Brain pericyte (primary cell): ENCODE results near the gene ACSL3.

Experiments
- DNase-seq: peaks from one replicate; pipeline ENCODE4 v3.0.0-alpha.2; 2012; ENCODE audit warnings: low read depth, low spot score

The ACSL3 gene

GRCh38 chr2:222879604-222879933, 18.7 kb downstream of the ACSL3 start:
- DNase-seq: no peak

DNA sequence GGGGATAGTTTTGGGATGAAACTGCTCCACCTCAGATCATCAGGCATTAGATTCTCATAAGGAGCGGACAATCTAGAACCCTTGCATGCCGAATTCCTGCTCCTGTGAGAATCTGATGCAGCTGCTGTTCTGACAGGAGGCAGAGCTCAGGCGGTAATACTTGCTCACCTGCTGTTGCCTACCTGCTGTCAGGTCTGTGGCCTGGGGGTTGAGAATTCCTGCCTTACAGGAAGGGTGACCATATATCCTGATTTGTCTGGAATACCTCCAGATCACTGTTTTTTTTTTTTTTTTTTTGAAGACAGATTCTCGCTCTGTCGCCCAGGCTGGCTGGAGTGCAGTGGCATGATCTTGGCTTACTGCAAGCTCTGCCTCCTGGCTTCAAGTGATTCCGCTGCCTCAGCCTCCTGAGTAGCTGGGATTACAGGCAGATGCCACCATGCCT, 21.7 kb downstream of the ACSL3 start:
- DNase-seq: no peak

- DNase-seq: no peak
Observed at GRCh38 chr2:222883420-222883819, 22.6 kb downstream of the ACSL3 start.

DNA sequence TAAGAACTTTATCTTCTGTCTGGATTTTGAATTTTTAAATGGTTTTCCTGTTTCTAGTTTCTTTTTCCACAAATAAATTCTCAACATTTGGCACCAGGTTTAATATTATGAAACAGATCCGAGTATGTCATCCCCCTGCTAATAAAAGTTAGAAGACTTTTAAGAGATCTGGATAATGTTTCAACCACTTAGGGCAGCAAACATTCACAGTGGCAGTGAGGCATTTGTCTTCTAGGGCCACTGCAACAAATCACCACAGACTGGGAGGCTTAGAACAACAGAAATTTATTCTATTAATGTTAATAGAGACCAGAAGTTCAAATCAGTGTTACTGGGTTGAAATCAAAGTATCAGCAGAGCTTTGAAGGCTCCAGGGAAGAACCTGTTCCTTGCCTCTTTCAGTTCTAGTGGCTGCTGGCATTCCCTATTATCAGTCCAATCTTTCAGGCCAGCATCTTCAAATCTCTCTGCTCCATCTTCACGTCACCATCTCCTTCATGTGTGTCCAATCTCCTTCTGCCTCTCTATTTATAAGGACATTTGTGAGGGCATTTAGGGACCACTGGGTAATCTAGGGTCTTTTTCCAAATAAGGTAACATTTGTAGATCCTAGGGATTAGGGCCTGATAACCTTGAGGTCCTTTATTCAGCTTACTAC, 23.4 kb downstream of the ACSL3 start:
- no peak for DNase-seq

DNA sequence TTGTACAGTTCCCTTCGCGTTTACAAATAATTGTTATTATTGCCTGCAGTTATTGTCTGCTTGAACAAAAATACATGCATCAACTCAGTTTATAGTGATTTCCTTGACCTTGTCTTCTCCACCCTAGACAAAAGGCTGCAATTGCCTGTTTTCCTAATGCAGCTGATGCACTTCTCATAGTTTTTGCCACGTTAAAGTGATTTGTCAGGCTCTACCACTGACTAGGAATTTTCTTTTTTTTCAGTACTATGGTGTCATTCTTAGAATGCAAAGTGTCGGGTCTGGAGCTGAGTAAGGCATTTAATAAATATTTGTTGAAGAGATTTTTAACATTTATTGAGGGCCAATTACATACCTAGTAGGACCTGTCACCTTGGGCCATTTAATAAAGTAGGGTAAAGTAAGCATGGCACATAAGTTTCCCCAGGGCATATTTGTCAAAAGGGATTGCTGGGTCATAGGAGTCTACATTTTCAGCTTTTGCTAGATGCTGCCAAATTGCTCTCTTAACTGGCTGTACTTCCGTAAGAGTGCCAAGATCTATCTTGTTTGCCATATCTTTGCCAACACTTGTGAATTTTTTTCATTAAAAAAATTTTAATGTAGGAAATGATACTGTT, 24.1 kb downstream of the ACSL3 start:
- DNase-seq: no peak

- DNase-seq: no peak
Observed at GRCh38 chr2:222887124-222887523, 26.3 kb downstream of the ACSL3 start.

DNA sequence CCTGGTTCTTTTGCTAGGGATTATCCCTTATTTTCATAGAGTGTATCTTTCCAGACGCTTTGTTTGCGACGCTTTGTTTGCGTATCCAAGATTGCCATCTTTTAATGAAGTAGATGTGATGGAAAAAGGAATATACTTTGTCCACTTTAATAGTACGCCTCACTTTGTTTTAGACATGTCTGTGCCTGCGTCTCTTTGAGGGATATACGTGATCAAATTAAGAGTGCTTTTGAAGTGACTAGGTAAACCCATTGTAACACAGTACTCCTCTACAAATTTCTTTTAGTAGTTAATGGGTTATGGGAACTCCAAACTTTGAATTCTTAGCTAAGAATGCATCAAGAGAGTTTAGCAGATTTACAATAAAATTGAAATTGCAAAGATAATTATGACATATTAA, 27.9 kb downstream of the ACSL3 start:
- DNase-seq: no peak

DNA sequence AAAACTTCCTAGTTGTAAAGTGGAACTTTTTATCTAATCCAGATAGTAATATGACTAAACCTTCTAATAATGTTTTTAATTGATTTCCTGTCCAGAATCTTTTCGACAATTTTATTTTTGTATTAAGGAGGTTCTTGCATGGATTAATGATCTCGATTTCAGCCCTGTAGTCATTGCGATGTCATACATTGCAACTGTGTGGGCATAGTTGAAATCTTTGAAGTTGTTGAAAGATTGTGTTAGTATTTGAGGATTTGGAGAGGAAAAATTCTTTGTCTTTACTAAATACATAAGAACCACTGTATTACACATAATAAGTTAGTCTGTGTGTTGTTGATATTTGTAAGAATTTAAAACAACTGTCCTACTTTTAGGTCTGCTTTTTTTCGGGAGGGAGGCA, 31.1 kb downstream of the ACSL3 start:
- no peak for DNase-seq

DNA sequence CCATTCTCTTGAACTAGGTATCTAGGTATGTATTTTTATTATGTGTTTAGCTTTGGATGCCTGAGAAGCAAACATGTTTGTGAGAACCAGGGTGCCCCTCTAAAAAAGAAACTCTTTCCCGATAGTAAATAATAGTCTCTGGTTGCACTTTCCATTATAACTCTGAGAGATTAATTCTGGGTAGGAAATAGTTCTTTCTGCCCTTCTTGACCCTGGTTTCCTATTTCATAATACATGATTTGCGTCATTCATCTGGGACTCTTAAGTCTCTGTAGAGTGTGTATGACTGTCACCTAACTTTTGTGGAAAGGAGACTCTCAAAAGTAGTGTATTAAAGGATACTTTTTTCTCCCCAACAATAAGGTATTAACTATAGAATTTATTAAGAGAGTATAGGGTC, 31.5 kb downstream of the ACSL3 start:
- no peak for DNase-seq

DNA sequence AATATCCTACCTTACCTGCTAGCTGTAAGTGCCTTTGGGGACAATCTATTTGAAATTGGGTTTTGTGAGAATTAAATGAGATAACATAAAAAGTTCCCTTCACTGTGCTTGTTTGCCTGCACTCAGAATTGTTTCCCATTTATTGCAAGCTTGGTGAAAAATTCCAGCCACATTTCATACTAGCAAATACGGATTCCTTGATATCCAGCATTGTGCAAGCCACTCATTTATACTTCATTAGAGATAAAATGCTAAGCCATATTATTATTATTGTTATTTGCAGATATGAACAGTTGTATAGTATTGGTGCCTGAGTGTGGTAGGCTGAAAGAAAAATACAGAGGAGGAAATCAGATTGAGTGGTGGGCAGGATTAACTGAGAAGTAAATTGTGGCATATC, 31.9 kb downstream of the ACSL3 start:
- no peak for DNase-seq

GRCh38 chr2:222893716-222894115, 32.9 kb downstream of the ACSL3 start:
- no peak for DNase-seq

DNA sequence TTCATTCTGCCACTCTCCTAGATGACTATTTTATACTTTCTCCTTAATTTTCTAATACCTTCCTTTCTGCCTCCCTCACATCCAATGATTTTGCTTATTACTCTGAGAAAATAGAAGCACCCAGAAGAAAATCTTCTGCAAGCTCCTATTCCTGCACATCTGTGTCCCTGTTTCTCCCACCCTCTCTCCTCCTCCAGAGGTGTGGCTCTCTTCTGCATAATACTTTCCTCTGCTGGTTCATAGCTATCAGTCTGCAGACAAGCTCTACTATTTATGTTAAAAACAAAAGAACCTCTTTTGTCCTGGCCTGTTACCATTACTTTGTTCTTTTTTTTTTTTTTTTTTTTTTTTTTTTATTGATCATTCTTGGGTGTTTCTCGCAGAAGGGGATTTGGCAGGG, 34.3 kb downstream of the ACSL3 start:
- DNase-seq: no peak

- no peak for DNase-seq
Observed at GRCh38 chr2:222897898-222898297, 37.1 kb downstream of the ACSL3 start.

- DNase-seq: no peak
Observed at GRCh38 chr2:222899413-222900181, 38.8 kb downstream of the ACSL3 start.

DNA sequence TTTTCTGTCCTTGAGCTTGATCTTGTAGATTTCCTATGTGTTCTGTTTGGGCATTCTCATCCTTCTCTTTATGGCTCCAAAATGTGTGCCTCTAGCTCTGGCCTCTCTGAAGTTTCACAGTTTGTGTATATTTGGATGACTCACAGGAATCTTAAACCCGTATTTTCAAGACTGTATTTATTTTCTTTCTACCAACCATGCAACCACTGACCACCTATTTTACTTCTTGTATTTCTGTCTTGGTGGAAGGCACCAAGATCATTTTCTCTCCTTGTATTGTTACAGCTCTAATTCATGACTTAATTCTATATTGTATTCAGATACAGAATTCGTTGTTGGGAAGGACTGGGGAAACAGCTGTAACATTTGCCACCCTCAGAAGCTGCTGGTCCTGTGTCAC, 39.5 kb downstream of the ACSL3 start:
- DNase-seq: no peak

GRCh38 chr2:222902660-222903059, 41.8 kb downstream of the ACSL3 start:
- no peak for DNase-seq

DNA sequence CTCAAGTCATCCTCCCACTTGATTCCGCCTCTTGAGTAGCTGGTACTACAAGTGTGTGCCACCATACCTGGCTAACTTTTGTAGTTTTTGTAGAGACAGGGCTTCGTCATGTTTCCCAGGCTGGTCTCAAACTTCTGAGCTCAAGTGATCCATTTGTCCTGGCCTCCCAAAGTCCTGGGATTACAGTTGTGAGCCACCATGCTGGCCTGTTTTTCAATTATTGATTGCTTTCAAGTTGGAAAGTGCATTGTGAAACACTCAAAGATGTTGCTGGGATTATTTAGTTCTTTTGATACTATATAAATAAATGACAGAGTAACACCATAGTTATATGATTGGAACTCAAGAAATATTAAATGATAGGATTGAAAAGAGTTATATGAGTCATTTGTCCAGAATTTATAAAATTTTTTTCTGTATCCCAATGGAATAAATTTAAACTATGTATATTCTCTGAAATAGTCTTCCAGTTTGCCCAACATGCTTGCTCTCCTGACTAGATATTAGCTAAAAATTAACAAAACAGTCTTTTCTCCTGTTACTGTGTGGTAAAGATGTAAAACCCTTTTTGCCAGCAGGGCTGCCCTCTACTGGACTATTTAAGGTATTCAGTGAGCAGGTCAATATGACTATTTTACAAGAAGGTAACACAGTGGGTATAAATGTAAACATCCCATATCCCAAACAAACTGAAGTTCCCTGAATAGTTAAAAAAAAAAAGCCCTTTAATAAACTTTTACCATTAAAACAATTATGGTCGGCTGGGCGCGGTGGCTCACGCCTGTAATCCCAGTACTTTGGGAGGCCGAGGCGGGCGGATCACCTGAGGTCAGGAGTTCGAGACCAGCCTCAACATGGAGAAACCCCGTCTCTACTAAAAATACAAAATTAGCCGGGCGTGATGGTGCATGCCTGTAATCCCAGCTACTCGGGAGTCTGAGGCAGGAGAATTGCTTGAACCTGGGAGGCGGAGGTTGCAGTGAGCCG, 42.7 kb downstream of the ACSL3 start:
- no peak for DNase-seq

DNA sequence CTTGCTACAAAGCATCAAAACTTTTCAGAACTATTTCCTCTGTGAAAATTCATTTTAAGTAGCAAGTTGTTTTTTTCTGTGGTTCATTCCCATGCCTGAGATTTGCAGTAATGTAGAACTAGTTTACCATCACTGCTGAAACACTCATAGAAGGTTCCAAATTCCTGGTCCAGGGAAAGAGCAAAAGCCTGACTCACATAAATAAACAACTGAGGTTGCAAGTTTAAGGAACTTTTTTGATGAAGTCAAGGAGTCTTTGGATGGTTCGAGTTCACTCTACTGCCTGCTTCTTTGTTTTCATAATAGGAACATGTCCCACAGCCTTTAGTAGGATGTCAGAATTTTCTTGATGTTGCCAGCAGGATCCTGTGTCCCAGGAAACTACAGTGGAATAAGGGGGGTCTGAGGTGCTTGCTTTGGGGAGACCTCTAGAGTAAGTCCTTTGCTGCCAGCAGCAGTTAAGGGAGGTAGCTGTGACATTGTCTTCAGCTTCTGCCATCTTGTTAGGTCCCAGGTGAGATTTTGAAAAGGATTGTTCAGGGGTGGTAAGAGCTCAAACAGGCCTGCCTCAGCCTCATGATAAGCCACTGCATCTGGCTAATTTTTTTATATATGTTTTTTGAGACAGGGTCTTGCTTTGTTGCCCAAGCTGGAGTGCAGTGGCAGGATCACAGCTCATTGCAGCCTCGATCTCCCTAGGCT, 43.9 kb downstream of the ACSL3 start:
- peak; percentile 37 for DNase-seq

- DNase-seq: no peak
Observed at GRCh38 chr2:222907048-222907447, 46.2 kb downstream of the ACSL3 start.

GRCh38 chr2:222907790-222908441, 47.1 kb downstream of the ACSL3 start:
- DNase-seq: no peak

- DNase-seq: no peak
Observed at GRCh38 chr2:222909286-222909685, 48.5 kb downstream of the ACSL3 start.
